ENCODE data around the gene ARL4D. TPM values are rescaled to one million over a fixed set of nuclear protein-coding genes. Genes with fewer than 3 reads are reported as not detected.

Gene ARL4D
- total and polyA plus RNA-seq, 2 donors (not counting 1 experiment from before 2014, with no cell fraction given): 11.3 to 14.5 TPM

- Mint-ChIP-seq H3K4me3 (peak overlapping the region; percentile 79), H3K9me3 (ENCODE audit: insufficient read depth) (no peaks in the 10 kb centered on the region), H3K27me3 (no peaks in the 10 kb centered on the region), H3K27ac (peak overlapping the region; percentile 95), H3K4me1 (peaks cover 59% of the 10 kb centered on the region)
- CTCF ChIA-PET: interaction anchor here (0.9 to 1.7 kb wide), 9 partner anchors 11 to 375 kb away, joined by 3 to 19 read pairs (median 4); partner anchors contain the start of gene DHX8
- POLR2A ChIA-PET: interaction anchor here (0.6 to 9.5 kb wide), 7 partner anchors 11 to 111 kb away, joined by 3 to 220 read pairs (median 6); partner anchors contain the start of genes ARL4D and DHX8
- H3K36me3 ChIP-seq (replicated peaks in 1 of 2; ENCODE audit: control extremely low read depth in 1 of 2, control insufficient read depth in 1 of 2, extremely low read depth in 1 of 2, insufficient read depth in 2 of 2, low read length in 1 of 2): no peaks in the 10 kb centered on the region
- WGBS (ENCODE audit: insufficient coverage): 35% methylated on average over 5 of the region's 11 CpGs
- TF ChIP-seq, protein P1, sequence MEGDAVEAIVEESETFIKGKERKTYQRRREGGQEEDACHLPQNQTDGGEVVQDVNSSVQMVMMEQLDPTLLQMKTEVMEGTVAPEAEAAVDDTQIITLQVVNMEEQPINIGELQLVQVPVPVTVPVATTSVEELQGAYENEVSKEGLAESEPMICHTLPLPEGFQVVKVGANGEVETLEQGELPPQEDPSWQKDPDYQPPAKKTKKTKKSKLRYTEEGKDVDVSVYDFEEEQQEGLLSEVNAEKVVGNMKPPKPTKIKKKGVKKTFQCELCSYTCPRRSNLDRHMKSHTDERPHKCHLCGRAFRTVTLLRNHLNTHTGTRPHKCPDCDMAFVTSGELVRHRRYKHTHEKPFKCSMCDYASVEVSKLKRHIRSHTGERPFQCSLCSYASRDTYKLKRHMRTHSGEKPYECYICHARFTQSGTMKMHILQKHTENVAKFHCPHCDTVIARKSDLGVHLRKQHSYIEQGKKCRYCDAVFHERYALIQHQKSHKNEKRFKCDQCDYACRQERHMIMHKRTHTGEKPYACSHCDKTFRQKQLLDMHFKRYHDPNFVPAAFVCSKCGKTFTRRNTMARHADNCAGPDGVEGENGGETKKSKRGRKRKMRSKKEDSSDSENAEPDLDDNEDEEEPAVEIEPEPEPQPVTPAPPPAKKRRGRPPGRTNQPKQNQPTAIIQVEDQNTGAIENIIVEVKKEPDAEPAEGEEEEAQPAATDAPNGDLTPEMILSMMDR (IDR thresholded peaks at IDR 0.05): no peak
- TF ChIP-seq EZH2 (IDR thresholded peaks at IDR 0.05; ENCODE audit: borderline replicate concordance, insufficient read depth, low read depth, low read length, poor library complexity, severe bottlenecking): no peak
- H3K4me1 ChIP-seq (ENCODE audit: control insufficient read depth in 2 of 2, insufficient read depth in 2 of 2, low read length in 2 of 2): peaks cover 42 to 61% of the 10 kb centered on the region in 2 donors
- H2AFZ ChIP-seq (ENCODE audit: insufficient read depth, low read depth, low read length, poor library complexity, severe bottlenecking): peak overlapping the region; percentile 37
- no peaks in the 10 kb centered on the region for H3K9me3 ChIP-seq (ENCODE audit: control extremely low read depth in 1 of 3, control insufficient read depth in 2 of 3, insufficient read depth in 1 of 3, low read length in 2 of 3)
- ATAC-seq (ENCODE audit: low read depth): peak; percentile 55
- peak overlapping the region in 4 of 5 experiments; percentile 40 to 65 (median 51) for H3K4me3 ChIP-seq (ENCODE audit: control extremely low read depth in 1 of 5, extremely low read depth in 1 of 5, insufficient read depth in 1 of 5, low read depth in 2 of 5, low read length in 4 of 5)
- peak; percentile 89 for DNase-seq
- no peaks in the 10 kb centered on the region for H3K79me2 ChIP-seq (ENCODE audit: control insufficient read depth, insufficient read depth, low read length)
- H3K27ac ChIP-seq (ENCODE audit: low read length in 2 of 2): peak overlapping the region; percentile 63 to 75
- no peaks in the 10 kb centered on the region for H4K20me1 ChIP-seq (ENCODE audit: control insufficient read depth, insufficient read depth, low read length, poor library complexity, severe bottlenecking)
- peak overlapping the region; percentile 63 for H3K9ac ChIP-seq (ENCODE audit: low read length)
- H3K4me2 ChIP-seq (replicated peaks; ENCODE audit: low read depth, low read length, poor library complexity, severe bottlenecking): peak overlapping the region; percentile 72
- intact Hi-C loops (cut with micrococcal nuclease): loop anchor here (1.0 kb wide), 1 partner anchor 16 kb away; no protein-coding TSS in a partner anchor
- no peaks in the 10 kb centered on the region for H3K27me3 ChIP-seq (replicated peaks in 1 of 4; ENCODE audit: control extremely low read depth in 1 of 4, control insufficient read depth in 3 of 4, insufficient read depth in 4 of 4, low read length in 3 of 4)
These were observed 26.4 kb upstream of the ARL4D start for GRCh38 chr17:43372273-43372911.

GRCh38 chr17:43373356-43373755 lies 25.4 kb upstream of the ARL4D start:
- POLR2A ChIA-PET: interaction anchor here (0.7 to 9.5 kb wide), 4 partner anchors 13 to 814 kb away, joined by 4 to 220 read pairs (median 6); partner anchors contain the start of gene TMUB2
- H3K4me3 Mint-ChIP-seq: no peak overlapping the region
- Histone ChIP-seq H3K27me3 (replicated peaks in 1 of 4; ENCODE audit: control extremely low read depth in 1 of 4, control insufficient read depth in 3 of 4, insufficient read depth in 4 of 4, low read length in 3 of 4) (no peaks in the 10 kb centered on the region), H3K9me3 (ENCODE audit: control extremely low read depth in 1 of 3, control insufficient read depth in 2 of 3, insufficient read depth in 1 of 3, low read length in 2 of 3) (no peaks in the 10 kb centered on the region), H2AFZ (ENCODE audit: insufficient read depth, low read depth, low read length, poor library complexity, severe bottlenecking) (no peak overlapping the region), H3K9ac (ENCODE audit: low read length) (no peak overlapping the region), H3K4me3 (ENCODE audit: control extremely low read depth in 1 of 5, extremely low read depth in 1 of 5, insufficient read depth in 1 of 5, low read depth in 2 of 5, low read length in 4 of 5) (no peak overlapping the region), H4K20me1 (ENCODE audit: control insufficient read depth, insufficient read depth, low read length, poor library complexity, severe bottlenecking) (no peaks in the 10 kb centered on the region), H3K36me3 (replicated peaks in 1 of 2; ENCODE audit: control extremely low read depth in 1 of 2, control insufficient read depth in 1 of 2, extremely low read depth in 1 of 2, insufficient read depth in 2 of 2, low read length in 1 of 2) (no peaks in the 10 kb centered on the region), H3K4me1 (ENCODE audit: control insufficient read depth in 2 of 2, insufficient read depth in 2 of 2, low read length in 2 of 2) (peaks cover 37 to 54% of the 10 kb centered on the region in 2 donors), H3K79me2 (ENCODE audit: control insufficient read depth, insufficient read depth, low read length) (no peaks in the 10 kb centered on the region), H3K4me2 (replicated peaks; ENCODE audit: low read depth, low read length, poor library complexity, severe bottlenecking) (peak overlapping the region; percentile 72), H3K27ac (ENCODE audit: low read length in 2 of 2) (peak overlapping the region in 1 of 2 donors; percentile 63)
- peak overlapping the region; percentile 23 for H3K27ac Mint-ChIP-seq
- intact Hi-C loops (cut with micrococcal nuclease): no loop called here
- CTCF ChIA-PET: interaction anchor here (0.6 to 1.7 kb wide), 11 partner anchors 12 to 533 kb away, joined by 3 to 19 read pairs (median 4); partner anchors contain the start of gene DHX8
- no peak for ATAC-seq (ENCODE audit: low read depth)
- no peaks in the 10 kb centered on the region for H3K9me3 Mint-ChIP-seq (ENCODE audit: insufficient read depth)
- TF ChIP-seq EZH2 (IDR thresholded peaks at IDR 0.05; ENCODE audit: borderline replicate concordance, insufficient read depth, low read depth, low read length, poor library complexity, severe bottlenecking): no peak
- TF ChIP-seq, protein P1 (IDR thresholded peaks at IDR 0.05): no peak
- H3K4me1 Mint-ChIP-seq: peaks cover 50% of the 10 kb centered on the region
- no peaks in the 10 kb centered on the region for H3K27me3 Mint-ChIP-seq
- no peak for DNase-seq
- WGBS (ENCODE audit: insufficient coverage): 83% methylated on average over 3 of the region's 4 CpGs
